Measurements from ENCODE around the gene UQCRC1.

Gene UQCRC1

GRCh38 chr3:48633743-48634142 is 24.3 kb upstream of the UQCRC1 start:
- DNase-seq (ENCODE audit: low read depth in 3 of 3, low spot score in 1 of 3), result no peak

GRCh38 chr3:48633256-48633655 is 23.8 kb upstream of the UQCRC1 start:
- DNase-seq (ENCODE audit: low read depth in 3 of 3, low spot score in 1 of 3), result no peak

- DNase-seq (ENCODE audit: low read depth in 3 of 3, low spot score in 1 of 3), result no peak
Measured at GRCh38 chr3:48631516-48632448, 22.3 kb upstream of the UQCRC1 start.

- DNase-seq (ENCODE audit: low read depth in 3 of 3, low spot score in 1 of 3), result no peak
Measured at GRCh38 chr3:48630833-48631232, 21.4 kb upstream of the UQCRC1 start.

GRCh38 chr3:48630407-48630806 is 21.0 kb upstream of the UQCRC1 start:
- DNase-seq (ENCODE audit: low read depth in 3 of 3, low spot score in 1 of 3), result no peak

GRCh38 chr3:48629894-48630293 is 20.4 kb upstream of the UQCRC1 start:
- no peak for DNase-seq (ENCODE audit: low read depth in 3 of 3, low spot score in 1 of 3)

GRCh38 chr3:48628277-48629017 is 19.0 kb upstream of the UQCRC1 start:
- DNase-seq (ENCODE audit: low read depth in 3 of 3, low spot score in 1 of 3), result no peak

GRCh38 chr3:48625600-48625999 is 16.2 kb upstream of the UQCRC1 start:
- no peak for DNase-seq (ENCODE audit: low read depth in 3 of 3, low spot score in 1 of 3)

GRCh38 chr3:48624767-48625166 is 15.3 kb upstream of the UQCRC1 start:
- no peak for DNase-seq (ENCODE audit: low read depth in 3 of 3, low spot score in 1 of 3)

- no peak for DNase-seq (ENCODE audit: low read depth in 3 of 3, low spot score in 1 of 3)
Measured at GRCh38 chr3:48623851-48624547, 14.6 kb upstream of the UQCRC1 start.

GRCh38 chr3:48621461-48621869 is 12.0 kb upstream of the UQCRC1 start, which contains the start of gene TMEM89:
TSS of gene TMEM89 (minus strand) at chr3:48621769. CDS start at chr3:48621756, 13 bp downstream.
- DNase-seq (ENCODE audit: low read depth in 3 of 3, low spot score in 1 of 3), result no peak

GRCh38 chr3:48619541-48620524 is 10.4 kb upstream of the UQCRC1 start:
- DNase-seq (ENCODE audit: low read depth in 3 of 3, low spot score in 1 of 3), result no peak

GRCh38 chr3:48617559-48617958 is 8.1 kb upstream of the UQCRC1 start:
- DNase-seq (ENCODE audit: low read depth in 3 of 3, low spot score in 1 of 3), result no peak

GRCh38 chr3:48614044-48614443 is 4.6 kb upstream of the UQCRC1 start:
- no peak for DNase-seq (ENCODE audit: low read depth in 3 of 3, low spot score in 1 of 3)

- DNase-seq (ENCODE audit: low read depth in 3 of 3, low spot score in 1 of 3), result no peak
Measured at GRCh38 chr3:48612309-48612708, 2.9 kb upstream of the UQCRC1 start.

- DNase-seq (ENCODE audit: low read depth in 3 of 3, low spot score in 1 of 3), result no peak
Measured at GRCh38 chr3:48607519-48607918, 1.9 kb downstream of the UQCRC1 start.

- DNase-seq (ENCODE audit: low read depth in 3 of 3, low spot score in 1 of 3), result no peak
Measured at GRCh38 chr3:48601622-48601994, 7.8 kb downstream of the UQCRC1 start.

- DNase-seq (ENCODE audit: low read depth in 3 of 3, low spot score in 1 of 3), result no peak
Measured at GRCh38 chr3:48600711-48601621, 8.5 kb downstream of the UQCRC1 start.

- no peak for DNase-seq (ENCODE audit: low read depth in 3 of 3, low spot score in 1 of 3)
Measured at GRCh38 chr3:48599509-48600285, 9.7 kb downstream of the UQCRC1 start.
